H1 (cell line): ENCODE measurements around the gene NOS3. TPM values are rescaled to one million over a fixed set of nuclear protein-coding genes. Genes with fewer than 3 reads are reported as not detected.

Experiments
- CTCF ChIA-PET: fragments of 300-600 bp; sonication (Branson Sonifier 250); formaldehyde crosslinking; loops from one replicate; lab custom pipeline; 2021; ENCODE audit not compliant: partially characterized antibody; lab: Charles Lee
- POLR2A ChIA-PET: fragments of 300-600 bp; sonication (Branson Sonifier 250); formaldehyde crosslinking; loops from one replicate; lab custom pipeline; 2021; ENCODE audit warnings: inconsistent platforms; ENCODE audit not compliant: partially characterized antibody; lab: Charles Lee
- DNase-seq, 2 experiments: peaks; one replicate each; pipeline versions ENCODE4 v3.0.0 to v3.0.0-alpha.2; 2010 to 2022; ENCODE audit warnings: low spot score in 2 of 2, low read depth in 1 of 2, mixed read lengths in 1 of 2
- FAIRE-seq: peaks from 2 replicates; lab custom pipeline; 2011; peaks lifted over from hg19 to GRCh38; lab: Jason Lieb, UNC
- H2AFZ ChIP-seq: 2 replicates; pipeline ENCODE4 v1.8.1; 2012; ENCODE audit warnings: low read length, inconsistent platforms
- H2AK5ac ChIP-seq: 2 replicates; pipeline ENCODE4 v1.6.1; 2013; ENCODE audit warnings: low read depth, low read length
- H2BK120ac ChIP-seq: replicated peaks from 2 replicates; pipeline ENCODE3; 2013; ENCODE audit warnings: low read depth, low read length, inconsistent platforms
- H2BK12ac ChIP-seq: 2 replicates; pipeline ENCODE4 v1.6.1; 2013; ENCODE audit warnings: low read depth, low read length
- H2BK15ac ChIP-seq: 2 replicates; pipeline ENCODE4 v1.6.1; 2013; ENCODE audit warnings: low read length
- H2BK20ac ChIP-seq: 2 replicates; pipeline ENCODE4 v1.6.1; 2013; ENCODE audit warnings: low read length
- H2BK5ac ChIP-seq: 2 replicates; pipeline ENCODE4 v1.6.1; 2013; ENCODE audit warnings: low read depth, low read length
- H3K14ac ChIP-seq: 2 replicates; pipeline ENCODE4 v1.6.1; 2013; ENCODE audit warnings: inconsistent platforms; ENCODE audit not compliant: insufficient read length
- H3K18ac ChIP-seq: 2 replicates; pipeline ENCODE4 v1.6.1; 2013; ENCODE audit warnings: low read length; ENCODE audit errors: extremely low read depth
- H3K23ac ChIP-seq: 2 replicates; pipeline ENCODE4 v1.6.1; 2013; ENCODE audit warnings: inconsistent platforms; ENCODE audit not compliant: insufficient read length
- H3K23me2 ChIP-seq: 2 replicates; pipeline ENCODE4 v1.6.1; 2013; ENCODE audit warnings: low read depth, low read length
- H3K27ac ChIP-seq: 2 replicates; pipeline ENCODE4 v1.6.1; 2011; ENCODE audit warnings: low read depth, low read length, inconsistent platforms
- H3K27me3 ChIP-seq, 4 experiments: replicated peaks in 1 of 4; 1 replicate in 1 of 4; 2 replicates in 3 of 4; pipeline versions ENCODE4 v1.6.1 to v1.8.1; 2011 to 2013; ENCODE audit warnings: low read length in 3 of 4, mild to moderate bottlenecking in 3 of 4, inconsistent platforms in 2 of 4, mixed read lengths in 2 of 4, moderate library complexity in 1 of 4; ENCODE audit not compliant: control insufficient read depth in 3 of 4, insufficient read depth in 3 of 4; ENCODE audit errors: extremely low read depth in 1 of 4
- H3K36me3 ChIP-seq, 4 experiments: 2 replicates each; pipeline versions ENCODE4 v1.6.1 to v1.8.1; 2011 to 2013; ENCODE audit warnings: mild to moderate bottlenecking in 4 of 4, low read length in 3 of 4, moderate library complexity in 2 of 4, control low read depth in 1 of 4, inconsistent platforms in 1 of 4; ENCODE audit not compliant: insufficient read depth in 4 of 4, control insufficient read depth in 2 of 4
- H3K4ac ChIP-seq: replicated peaks from 2 replicates; pipeline ENCODE3; 2013; ENCODE audit warnings: low read length, low read depth, mixed read lengths, inconsistent platforms; ENCODE audit not compliant: insufficient read length
- H3K4me1 ChIP-seq, 4 experiments: replicated peaks in 1 of 4; 1 replicate in 1 of 4; 2 replicates in 3 of 4; pipeline versions ENCODE4 v1.6.1 to v1.8.1; 2011 to 2013; ENCODE audit warnings: low read length in 3 of 4, inconsistent platforms in 2 of 4, mixed read lengths in 1 of 4; ENCODE audit not compliant: insufficient read depth in 4 of 4, control insufficient read depth in 3 of 4
- H3K4me2 ChIP-seq, 2 experiments: 2 replicates each; pipeline versions ENCODE4 v1.6.1 to v1.8.1; 2011 to 2013; ENCODE audit warnings: low read depth in 2 of 2, low read length in 2 of 2, control low read depth in 1 of 2, inconsistent platforms in 1 of 2, mild to moderate bottlenecking in 1 of 2; ENCODE audit not compliant: insufficient read depth in 1 of 2
- H3K4me3 ChIP-seq, 4 experiments: fragments of 200-600, 300-600 bp in 1 of 4; sonication (generic), shearing (Covaris generic), sonication (Bioruptor Twin) in 1 of 4; 2 replicates each; pipeline versions ENCODE4 v1.5.1 to v1.8.1; 2011 to 2016; ENCODE audit warnings: low read length in 4 of 4, low read depth in 3 of 4, control low read depth in 2 of 4, inconsistent platforms in 2 of 4, mild to moderate bottlenecking in 2 of 4, mixed read lengths in 1 of 4, moderate library complexity in 1 of 4; ENCODE audit not compliant: insufficient read depth in 2 of 4; ENCODE audit errors: extremely low read depth in 1 of 4
- H3K56ac ChIP-seq: replicated peaks from 2 replicates; pipeline ENCODE3; 2013; ENCODE audit warnings: low read depth, mild to moderate bottlenecking, mixed read lengths, low read length, inconsistent platforms; ENCODE audit not compliant: insufficient read length
- H3K79me1 ChIP-seq: 2 replicates; pipeline ENCODE4 v1.6.1; 2013; ENCODE audit warnings: low read depth, low read length, control low read depth
- H3K79me2 ChIP-seq, 2 experiments: 2 replicates each; pipeline versions ENCODE4 v1.6.1 to v1.8.1; 2012 to 2013; ENCODE audit warnings: low read length in 2 of 2, mild to moderate bottlenecking in 2 of 2, inconsistent platforms in 1 of 2; ENCODE audit not compliant: insufficient read depth in 2 of 2, control insufficient read depth in 1 of 2
- H3K9ac ChIP-seq, 4 experiments: replicated peaks in 1 of 4; 1 replicate in 1 of 4; 2 replicates in 3 of 4; pipeline versions ENCODE4 v1.6.1 to v1.8.1; 2011 to 2013; ENCODE audit warnings: low read depth in 3 of 4, low read length in 3 of 4, control low read depth in 2 of 4, mild to moderate bottlenecking in 2 of 4, moderate library complexity in 2 of 4, inconsistent platforms in 1 of 4; ENCODE audit errors: extremely low read depth in 1 of 4
- H3K9me3 ChIP-seq, 2 experiments: 2 replicates each; pipeline versions ENCODE4 v1.6.1 to v1.8.1; 2012 to 2013; ENCODE audit warnings: mild to moderate bottlenecking in 2 of 2, moderate library complexity in 2 of 2, control low read depth in 1 of 2, inconsistent platforms in 1 of 2, low read depth in 1 of 2, low read length in 1 of 2, mixed read lengths in 1 of 2; ENCODE audit not compliant: insufficient read depth in 2 of 2
- H4K20me1 ChIP-seq, 2 experiments: replicated peaks in 1 of 2; 2 replicates each; pipeline versions ENCODE3 to v1.8.1; 2011 to 2013; ENCODE audit warnings: inconsistent platforms in 2 of 2, low read length in 2 of 2, mild to moderate bottlenecking in 1 of 2; ENCODE audit not compliant: insufficient read depth in 2 of 2, control insufficient read depth in 1 of 2
- H4K5ac ChIP-seq: 2 replicates; pipeline ENCODE4 v1.6.1; 2013; ENCODE audit warnings: low read length, low read depth, mixed read lengths, inconsistent platforms; ENCODE audit not compliant: insufficient read length
- H4K8ac ChIP-seq: 2 replicates; pipeline ENCODE4 v1.8.0; 2013; ENCODE audit warnings: mild to moderate bottlenecking, moderate library complexity, low read length, inconsistent platforms; ENCODE audit not compliant: insufficient read depth; ENCODE audit errors: extremely low read depth
- H4K91ac ChIP-seq: replicated peaks from 2 replicates; pipeline ENCODE3; 2013; ENCODE audit warnings: low read length, mixed read lengths, inconsistent platforms; ENCODE audit not compliant: insufficient read length
- BCL11A ChIP-seq, 2 experiments: IDR thresholded peaks; one replicate each; pipeline ENCODE4 v1.6.1; 2011; ENCODE audit warnings: low read depth in 2 of 2, low read length in 2 of 2, mild to moderate bottlenecking in 2 of 2
- CBX8 ChIP-seq: fragments of 300-800, 300-1000 bp; sonication (generic); IDR thresholded peaks from 2 replicates; pipeline ENCODE4 v1.7.1; 2016; ENCODE audit warnings: low read depth, low read length, borderline replicate concordance
- EP300 ChIP-seq, 2 experiments: IDR thresholded peaks; 1 replicate in 1 of 2; 2 replicates in 1 of 2; pipeline ENCODE4 v1.6.1; 2011 to 2012; ENCODE audit warnings: low read depth in 2 of 2, low read length in 2 of 2, mild to moderate bottlenecking in 2 of 2, borderline replicate concordance in 1 of 2, inconsistent platforms in 1 of 2, moderate library complexity in 1 of 2
- POLR2A ChIP-seq, 2 experiments: IDR thresholded peaks; 1 replicate in 1 of 2; 2 replicates in 1 of 2; pipeline ENCODE4 v1.6.1; 2011; ENCODE audit warnings: low read depth in 2 of 2, low read length in 2 of 2, mild to moderate bottlenecking in 2 of 2; ENCODE audit errors: control extremely low read depth in 1 of 2
- POLR2AphosphoS5 ChIP-seq: IDR thresholded peaks from 2 replicates; pipeline ENCODE4 v1.6.1; 2011; ENCODE audit warnings: low read depth, low read length
- WGBS, 2 experiments: shearing (Covaris generic) in 1 of 2; methylation state at CpG; one replicate each; pipeline versions ENCODE4 v1.1.6 to v1.1.7; 2013 to 2015; ENCODE audit warnings: low lambda C conversion rate in 2 of 2, mixed read lengths in 2 of 2, inconsistent platforms in 1 of 2, low coverage in 1 of 2, missing lambda C conversion rate in 1 of 2; ENCODE audit not compliant: insufficient replicate concordance in 2 of 2, insufficient coverage in 1 of 2, insufficient read length in 1 of 2; ENCODE audit errors: extremely low coverage in 1 of 2, missing lambda C conversion rate in 1 of 2; 5-methylcytosine and 5-hydroxymethylcytosine counted together
- polyA plus RNA-seq, 7 experiments: library from polyadenylated mRNA; depleted of rRNA in 3 of 7; stranded (reverse) in 5 of 7; unstranded in 2 of 7; fragments of >200 nt in 5 of 7; fragments of 200-250 nt in 2 of 7; gene quantifications; 1 replicate in 5 of 7; 2 replicates in 1 of 7; 4 replicates in 1 of 7; pipeline versions ENCODE4 v1.2.1 to v1.2.3, GENCODE V29; 2011 to 2013; ENCODE audit warnings: missing spikeins in 2 of 7, mixed read lengths in 2 of 7
- total RNA-seq: library from RNA; stranded (reverse); fragmentation: NEBNext Ultra II Directional; extraction: Animal tissue kit (Norgen Biotek cat#: 25700); gene quantifications from 2 replicates; pipeline ENCODE4 v1.2.1, GENCODE V29; 2021

The NOS3 gene
- total and polyA plus RNA-seq, 2 of the 8 experiments (the other 6 are each of a cell fraction or from before 2014, with no cell fraction given): 4.4 to 16.2 TPM

- DNase-seq: no peak
- Histone ChIP-seq H3K14ac (no peak overlapping the region), H3K27me3 (no peaks in the 10 kb centered on the region), H2BK5ac (peak overlapping the region; percentile 56; the same call in 1 of the 2 replicates), H3K9me3 (no peaks in the 10 kb centered on the region), H3K4ac (no peak overlapping the region), H4K8ac (no peak overlapping the region; the same call in 1 of the 2 replicates), H2AK5ac (no peak overlapping the region), H3K23ac (no peak overlapping the region), H3K79me1 (no peaks in the 10 kb centered on the region), H2BK15ac (0 out of 2 replicates have a peak overlapping the region, but pooled peaks have one; percentile 88), H2BK12ac (0 out of 2 replicates have a peak overlapping the region, but pooled peaks have one; percentile 77), H2AFZ (no peak overlapping the region), H3K4me1 (peaks cover 4 to 26% (median 18%) of the 10 kb centered on the region in 4 experiments), H3K56ac (no peak overlapping the region), H4K20me1 (no peaks in the 10 kb centered on the region), H3K4me3 (no peak overlapping the region), H4K91ac (peak overlapping the region; percentile 87), H3K9ac (no peak overlapping the region), H3K79me2 (no peaks in the 10 kb centered on the region), H3K4me2 (0 out of 4 replicates have a peak overlapping the region, but pooled peaks of 1 of the 2 experiments have one; percentile 8), H3K23me2 (no peaks in the 10 kb centered on the region), H4K5ac (no peak overlapping the region), H2BK20ac (0 out of 2 replicates have a peak overlapping the region, but pooled peaks have one; percentile 90), H3K36me3 (no peaks in the 10 kb centered on the region), H3K18ac (peak overlapping the region; percentile 65; the same call in 1 of the 2 replicates), H2BK120ac (no peak overlapping the region), H3K27ac (no peak overlapping the region)
- no peak for FAIRE-seq
- WGBS, 2 experiments: 90% methylated on average over 2 of the region's 14 CpGs; no CpG with 5 or more reads in 1 of the 2 experiments
- POLR2A ChIA-PET: interaction anchor here (1.2 to 2.0 kb wide), 3 partner anchors 13 to 95 kb away, joined by 3 to 7 read pairs (median 5); no protein-coding TSS in a partner anchor
- CTCF ChIA-PET: interaction anchor here (0.6 to 7.6 kb wide), 9 partner anchors 13 to 203 kb away, joined by 3 to 142 read pairs (median 7); no protein-coding TSS in a partner anchor
- TF ChIP-seq BCL11A (IDR thresholded peaks at IDR 0.05; ENCODE audit: low read depth in 2 of 2, low read length in 2 of 2) (no peak), EP300 (IDR thresholded peaks at IDR 0.05; ENCODE audit: borderline replicate concordance in 1 of 2, low read depth in 2 of 2, low read length in 2 of 2) (no peak), POLR2AphosphoS5 (no peak), CBX8 (no peak), POLR2A (IDR thresholded peaks at IDR 0.05; ENCODE audit: control extremely low read depth in 1 of 2, low read depth in 2 of 2, low read length in 2 of 2) (no peak)
These were observed 2.7 kb downstream of the NOS3 start for GRCh38 chr7:150993511-150993910.
